DOHH2 (cell line): ENCODE data around the gene SYNDIG1.

Experiments
- EZH2phosphoT487 ChIP-seq: fragments of 200-600 bp; sonication (generic); IDR thresholded peaks from 2 replicates; pipeline ENCODE4 v1.6.1; 2017; ENCODE audit warnings: borderline replicate concordance, mild to moderate bottlenecking, antibody characterized with exemption, low read length, moderate library complexity, mixed read lengths
- TF ChIP-seq, protein P1 (sequence below): fragments of 200-600 bp; sonication (generic); IDR thresholded peaks from one replicate; pipeline ENCODE4 v1.5.1; 2014; ENCODE audit warnings: antibody characterized with exemption, mild to moderate bottlenecking, low read depth, low read length; ENCODE audit not compliant: poor library complexity, severe bottlenecking

DNA sequence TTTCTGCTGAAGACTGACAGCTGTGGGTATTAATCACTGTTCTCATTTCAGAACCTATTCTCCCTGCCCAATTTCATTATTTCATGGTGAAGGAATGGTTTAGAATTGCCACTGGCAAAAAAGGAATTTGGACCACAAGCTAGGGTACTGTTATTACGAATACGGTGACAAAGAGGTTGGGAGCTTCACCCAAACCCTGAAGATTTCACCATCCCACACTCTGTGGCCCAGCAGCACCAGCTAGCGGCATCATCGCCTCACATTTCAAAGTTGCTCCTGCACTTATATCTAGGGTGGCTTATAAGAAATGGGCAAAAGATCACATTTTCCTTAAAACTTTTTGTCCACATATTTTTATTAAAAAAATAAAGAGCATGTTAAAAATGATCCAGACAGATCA, 236.1 kb downstream of the SYNDIG1 start:
- TF ChIP-seq, protein P1, sequence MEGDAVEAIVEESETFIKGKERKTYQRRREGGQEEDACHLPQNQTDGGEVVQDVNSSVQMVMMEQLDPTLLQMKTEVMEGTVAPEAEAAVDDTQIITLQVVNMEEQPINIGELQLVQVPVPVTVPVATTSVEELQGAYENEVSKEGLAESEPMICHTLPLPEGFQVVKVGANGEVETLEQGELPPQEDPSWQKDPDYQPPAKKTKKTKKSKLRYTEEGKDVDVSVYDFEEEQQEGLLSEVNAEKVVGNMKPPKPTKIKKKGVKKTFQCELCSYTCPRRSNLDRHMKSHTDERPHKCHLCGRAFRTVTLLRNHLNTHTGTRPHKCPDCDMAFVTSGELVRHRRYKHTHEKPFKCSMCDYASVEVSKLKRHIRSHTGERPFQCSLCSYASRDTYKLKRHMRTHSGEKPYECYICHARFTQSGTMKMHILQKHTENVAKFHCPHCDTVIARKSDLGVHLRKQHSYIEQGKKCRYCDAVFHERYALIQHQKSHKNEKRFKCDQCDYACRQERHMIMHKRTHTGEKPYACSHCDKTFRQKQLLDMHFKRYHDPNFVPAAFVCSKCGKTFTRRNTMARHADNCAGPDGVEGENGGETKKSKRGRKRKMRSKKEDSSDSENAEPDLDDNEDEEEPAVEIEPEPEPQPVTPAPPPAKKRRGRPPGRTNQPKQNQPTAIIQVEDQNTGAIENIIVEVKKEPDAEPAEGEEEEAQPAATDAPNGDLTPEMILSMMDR = no peak
- no peak for TF ChIP-seq EZH2phosphoT487
